HUES6 (cell line): ENCODE data around the gene CCDC63.
"Not testable (repeated sequence)": the region's sequence is repeated elsewhere in the genome, so short reads cannot be mapped to it uniquely, and the experiment has no call there.

Experiments
- H3K27ac ChIP-seq: 2 replicates; pipeline ENCODE4 v1.7.0; 2013; ENCODE audit warnings: low read depth, mild to moderate bottlenecking, low read length, inconsistent platforms
- H3K27me3 ChIP-seq: 2 replicates; pipeline ENCODE4 v1.6.1; 2013; ENCODE audit warnings: low read length; ENCODE audit not compliant: control insufficient read depth, insufficient read depth
- H3K36me3 ChIP-seq: 2 replicates; pipeline ENCODE4 v1.6.1; 2013; ENCODE audit warnings: low read length; ENCODE audit not compliant: control insufficient read depth, insufficient read depth
- H3K4me1 ChIP-seq: 2 replicates; pipeline ENCODE4 v1.6.1; 2013; ENCODE audit warnings: low read length; ENCODE audit not compliant: control insufficient read depth, insufficient read depth
- H3K4me3 ChIP-seq: 2 replicates; pipeline ENCODE4 v1.5.1; 2013; ENCODE audit warnings: low read depth, low read length
- H3K9ac ChIP-seq: one replicate; pipeline ENCODE4 v1.6.1; 2013; ENCODE audit warnings: mild to moderate bottlenecking, low read length
- H3K9me3 ChIP-seq: 2 replicates; pipeline ENCODE4 v1.6.1; 2013; ENCODE audit warnings: low read depth, low read length; ENCODE audit not compliant: control insufficient read depth, insufficient read depth

The CCDC63 gene

DNA sequence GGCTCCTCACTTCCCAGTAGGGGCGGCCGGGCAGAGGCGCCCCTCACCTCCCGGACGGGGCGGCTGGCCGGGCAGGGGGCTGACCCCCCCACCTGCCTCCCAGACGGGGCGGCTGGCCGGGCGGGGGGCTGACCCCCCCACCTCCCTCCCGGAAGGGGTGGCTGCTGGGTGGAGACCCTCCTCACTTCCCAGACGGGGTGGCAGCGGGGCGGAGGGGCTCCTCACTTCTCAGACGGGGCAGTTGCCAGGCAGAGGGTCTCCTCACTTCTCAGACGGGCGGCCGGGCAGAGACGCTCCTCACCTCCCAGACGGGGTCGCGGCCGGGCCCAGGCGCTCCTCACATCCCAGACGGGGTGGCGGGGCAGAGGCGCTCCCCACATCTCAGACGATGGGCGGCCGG, 104.1 kb downstream of the CCDC63 start:
- H3K4me3 ChIP-seq, H3K27me3 ChIP-seq, H3K27ac ChIP-seq, H3K4me1 ChIP-seq, H3K9ac ChIP-seq, H3K36me3 ChIP-seq: not testable (repeated sequence)
- peaks cover 27% of the 10 kb centered on the region for H3K9me3 ChIP-seq
